IPS-20b (cell line): ENCODE data around the gene EFHD1.
"Not testable (repeated sequence)": the region's sequence is repeated elsewhere in the genome, so short reads cannot be mapped to it uniquely, and the experiment has no call there.

Experiments used
- H3K27ac ChIP-seq: one replicate; pipeline ENCODE4 v1.5.1; 2013; ENCODE audit warnings: low read length
- H3K27me3 ChIP-seq: 2 replicates; pipeline ENCODE4 v1.6.1; 2013; ENCODE audit warnings: mild to moderate bottlenecking, low read length, inconsistent platforms; ENCODE audit not compliant: insufficient read depth
- H3K36me3 ChIP-seq: 2 replicates; pipeline ENCODE4 v1.6.1; 2013; ENCODE audit warnings: low read depth, mild to moderate bottlenecking, inconsistent platforms, low read length, moderate library complexity; ENCODE audit not compliant: insufficient read depth
- H3K4me1 ChIP-seq: 2 replicates; pipeline ENCODE4 v1.6.1; 2013; ENCODE audit warnings: mild to moderate bottlenecking, control low read depth, inconsistent platforms, low read length, moderate library complexity; ENCODE audit not compliant: insufficient read depth
- H3K4me3 ChIP-seq: 2 replicates; pipeline ENCODE4 v1.5.1; 2013; ENCODE audit warnings: mild to moderate bottlenecking, low read length, inconsistent platforms
- H3K9ac ChIP-seq: 2 replicates; pipeline ENCODE4 v1.6.1; 2013; ENCODE audit warnings: low read depth, mild to moderate bottlenecking, inconsistent platforms, low read length, moderate library complexity
- H3K9me3 ChIP-seq: 2 replicates; pipeline ENCODE4 v1.6.1; 2013; ENCODE audit warnings: mild to moderate bottlenecking, low read depth, low read length, inconsistent platforms; ENCODE audit not compliant: insufficient read depth

EFHD1 gene

DNA sequence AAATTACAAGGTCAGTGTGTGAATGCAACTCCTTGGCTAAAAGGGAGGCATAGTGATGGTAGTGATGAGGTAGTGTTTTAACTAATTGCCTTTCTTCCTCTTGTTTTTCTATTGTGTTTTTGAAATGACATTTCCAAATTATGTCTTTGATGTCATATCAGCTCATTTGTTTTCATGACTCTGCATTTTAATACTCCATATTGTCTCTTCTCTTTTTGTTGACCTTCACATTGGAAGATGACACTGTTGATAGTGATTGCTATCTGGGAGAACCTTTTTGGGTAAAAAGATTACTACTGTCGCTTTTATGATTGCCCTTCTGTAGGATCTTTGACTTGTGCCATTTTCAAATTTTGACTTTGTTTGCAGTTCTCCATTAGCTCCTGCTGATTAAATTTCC lies 66.8 kb downstream of the EFHD1 start:
- H3K9ac ChIP-seq = no peak overlapping the region
- H3K27ac ChIP-seq = no peak overlapping the region
- H3K4me3 ChIP-seq = no peak overlapping the region
- H3K27me3 ChIP-seq = no peaks in the 10 kb centered on the region
- no peaks in the 10 kb centered on the region for H3K9me3 ChIP-seq
- peaks cover 14% of the 10 kb centered on the region; the same call in 1 of the 2 replicates for H3K4me1 ChIP-seq
- peaks cover 18% of the 10 kb centered on the region for H3K36me3 ChIP-seq

DNA sequence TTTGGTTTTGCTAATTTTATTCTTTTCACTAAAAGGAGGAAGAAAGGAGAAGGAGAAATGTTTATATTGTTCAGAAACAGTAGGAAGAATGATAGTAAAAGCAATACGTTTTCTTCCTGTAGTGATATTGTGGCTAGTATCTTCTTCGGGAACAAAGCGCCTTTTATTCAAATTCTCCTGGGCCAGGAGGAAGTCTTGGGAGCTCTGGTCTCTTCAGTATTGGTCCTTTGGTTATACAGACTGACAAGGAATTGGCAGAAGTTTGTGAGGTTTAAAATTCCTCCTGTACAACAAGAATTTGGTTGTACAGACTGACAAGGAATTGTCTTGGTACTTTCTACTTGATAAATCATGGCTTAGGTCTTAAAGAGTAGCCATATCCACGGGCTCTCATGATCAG lies 73.7 kb downstream of the EFHD1 start:
- Histone ChIP-seq H3K9ac (no peak overlapping the region), H3K9me3 (no peaks in the 10 kb centered on the region), H3K36me3 (peaks cover 34% of the 10 kb centered on the region), H3K4me3 (no peak overlapping the region), H3K27ac (no peak overlapping the region), H3K4me1 (no peaks in the 10 kb centered on the region), H3K27me3 (no peaks in the 10 kb centered on the region)

- Histone ChIP-seq H3K4me1 (no peaks in the 10 kb centered on the region), H3K9ac (no peak overlapping the region), H3K27ac (no peak overlapping the region), H3K4me3 (no peak overlapping the region), H3K27me3 (no peaks in the 10 kb centered on the region), H3K9me3 (no peaks in the 10 kb centered on the region), H3K36me3 (peaks cover 5% of the 10 kb centered on the region; the same call in 1 of the 2 replicates)
Observed at GRCh38 chr2:232713505-232713904, 80.1 kb downstream of the EFHD1 start.

GRCh38 chr2:232714969-232715368 lies 81.6 kb downstream of the EFHD1 start:
- Histone ChIP-seq H3K9me3 (no peaks in the 10 kb centered on the region), H3K27me3 (no peaks in the 10 kb centered on the region), H3K4me1 (no peaks in the 10 kb centered on the region), H3K27ac (no peak overlapping the region), H3K4me3 (no peak overlapping the region), H3K36me3 (peaks cover 6% of the 10 kb centered on the region; the same call in 1 of the 2 replicates), H3K9ac (no peak overlapping the region)

DNA sequence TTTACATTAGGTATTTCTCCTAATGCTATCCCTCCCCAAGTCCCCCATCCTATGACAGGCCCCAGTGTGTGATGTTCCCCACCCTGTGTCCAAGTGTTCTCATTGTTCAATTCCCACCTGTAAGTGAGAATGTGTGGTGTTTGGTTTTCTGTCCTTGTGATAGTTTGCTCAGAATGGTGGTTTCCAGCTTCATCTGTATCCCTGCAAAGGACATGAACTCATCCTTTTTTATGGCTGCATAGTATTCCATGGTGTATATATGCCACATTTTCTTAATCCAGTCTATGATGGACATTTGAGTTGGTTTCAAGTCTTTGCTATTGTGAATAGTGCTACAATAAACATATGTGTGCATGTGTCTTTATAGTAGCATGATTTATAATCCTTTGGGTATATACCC lies 86.7 kb downstream of the EFHD1 start:
- not testable (repeated sequence) for H3K4me1 ChIP-seq, H3K27me3 ChIP-seq, H3K9ac ChIP-seq, H3K9me3 ChIP-seq, H3K27ac ChIP-seq, H3K4me3 ChIP-seq
- peaks cover 19% of the 10 kb centered on the region; the same call in 1 of the 2 replicates for H3K36me3 ChIP-seq

DNA sequence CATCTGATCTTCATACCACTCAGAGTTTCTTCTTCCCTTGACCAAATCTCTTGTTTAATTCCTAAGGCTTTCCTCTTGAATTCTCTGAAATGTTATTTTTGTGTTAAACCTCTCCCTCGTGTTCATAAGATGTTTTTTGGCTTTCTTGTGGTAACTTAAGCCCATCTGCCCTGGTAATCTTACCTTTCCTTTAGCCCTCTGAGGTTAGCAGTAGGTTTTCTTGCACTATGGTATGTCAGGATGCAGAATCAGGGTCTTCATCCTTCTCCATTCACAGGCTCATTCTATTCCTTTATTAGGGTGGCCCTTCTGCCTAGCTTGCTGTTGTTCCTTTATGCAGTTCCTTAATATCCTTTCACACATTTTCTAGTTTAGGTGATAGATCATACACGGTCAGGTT lies 87.9 kb downstream of the EFHD1 start:
- H3K36me3 ChIP-seq = peaks cover 25% of the 10 kb centered on the region; the same call in 1 of the 2 replicates
- no peaks in the 10 kb centered on the region for H3K27me3 ChIP-seq
- H3K27ac ChIP-seq = no peak overlapping the region
- no peak overlapping the region for H3K4me3 ChIP-seq
- no peak overlapping the region for H3K9ac ChIP-seq
- H3K9me3 ChIP-seq = no peaks in the 10 kb centered on the region
- H3K4me1 ChIP-seq = no peaks in the 10 kb centered on the region

- Histone ChIP-seq H3K4me1 (no peaks in the 10 kb centered on the region), H3K27ac (no peak overlapping the region), H3K27me3 (no peaks in the 10 kb centered on the region), H3K9ac (no peak overlapping the region), H3K36me3 (peaks cover 25% of the 10 kb centered on the region; the same call in 1 of the 2 replicates), H3K4me3 (no peak overlapping the region), H3K9me3 (no peaks in the 10 kb centered on the region)
Observed at GRCh38 chr2:232721882-232722281, 88.5 kb downstream of the EFHD1 start.

DNA sequence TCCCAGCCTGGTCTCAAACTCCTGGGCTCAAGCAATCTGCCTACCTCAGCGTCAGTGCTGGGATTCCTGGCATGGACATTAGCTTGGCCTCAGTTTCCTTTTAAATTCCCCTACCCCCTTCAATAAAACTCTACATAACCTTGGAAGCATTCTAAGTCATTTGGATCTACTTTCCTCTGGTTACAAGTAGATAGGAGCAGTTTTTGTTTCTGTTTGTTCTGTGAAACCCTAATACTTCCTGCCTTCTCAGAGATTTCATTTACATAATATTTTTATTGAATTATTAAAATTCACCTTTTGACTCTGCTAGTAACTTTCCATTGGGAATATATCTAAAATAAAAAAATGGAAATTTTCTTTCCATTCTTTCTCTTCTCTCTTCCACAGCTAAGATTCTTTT lies 89.6 kb downstream of the EFHD1 start:
- Histone ChIP-seq H3K9ac (no peak overlapping the region), H3K27me3 (no peaks in the 10 kb centered on the region), H3K4me1 (no peaks in the 10 kb centered on the region), H3K27ac (no peak overlapping the region), H3K36me3 (peaks cover 28% of the 10 kb centered on the region; the same call in 1 of the 2 replicates), H3K9me3 (no peaks in the 10 kb centered on the region), H3K4me3 (no peak overlapping the region)

DNA sequence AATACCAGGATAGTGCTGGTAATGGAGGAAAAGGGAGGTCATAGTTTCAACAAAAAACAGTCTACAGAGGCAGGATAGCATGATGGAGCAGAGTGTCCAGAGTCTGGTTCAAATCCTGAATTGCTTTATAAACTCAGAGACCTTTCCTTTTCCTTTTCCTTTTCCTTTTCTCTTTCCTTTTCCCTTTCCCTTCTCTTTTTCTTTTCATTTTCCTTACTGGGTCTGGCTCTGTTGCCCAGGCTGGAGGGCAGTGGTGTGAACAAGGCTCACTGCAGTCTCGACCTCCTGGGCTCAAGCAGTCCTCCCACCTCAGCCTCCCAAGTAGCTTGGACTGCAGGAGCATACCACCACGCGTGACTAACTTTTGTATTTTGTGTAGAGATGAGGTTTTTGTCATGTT lies 95.4 kb downstream of the EFHD1 start:
- Histone ChIP-seq H3K4me1 (no peaks in the 10 kb centered on the region), H3K27me3 (no peaks in the 10 kb centered on the region), H3K9me3 (no peaks in the 10 kb centered on the region), H3K27ac (no peak overlapping the region), H3K9ac (no peak overlapping the region), H3K36me3 (peaks cover 42% of the 10 kb centered on the region), H3K4me3 (no peak overlapping the region)

GRCh38 chr2:232731470-232731869 lies 98.1 kb downstream of the EFHD1 start:
- Histone ChIP-seq H3K4me3 (no peak overlapping the region), H3K9me3 (no peaks in the 10 kb centered on the region), H3K27ac (no peak overlapping the region), H3K27me3 (no peaks in the 10 kb centered on the region), H3K4me1 (no peaks in the 10 kb centered on the region), H3K9ac (no peak overlapping the region), H3K36me3 (peaks cover 48% of the 10 kb centered on the region)
